ENCODE measurements around the gene UCK2. TPM values are rescaled to one million over a fixed set of nuclear protein-coding genes. Genes with fewer than 3 reads are reported as not detected.
A peak's percentile ranks its signal among the peaks of the same experiment; 100 is the strongest.
"Not testable (repeated sequence)": the region's sequence is repeated elsewhere in the genome, so short reads cannot be mapped to it uniquely, and the experiment has no call there.

UCK2 gene
- total RNA-seq, result 77.9 TPM

GRCh38 chr1:165827268-165828102 is at the start of gene UCK2:
Gene UCK2, plus strand, starts transcription at chr1:165827614. Its CDS starts 220 bp downstream, at chr1:165827834.
- DNase-seq (ENCODE audit: low spot score in 2 of 2) (peak; percentile 81 to 82), FAIRE-seq (no peak)

- FAIRE-seq; DNase-seq (ENCODE audit: low spot score in 2 of 2): not testable (repeated sequence)
Observed at GRCh38 chr1:165778197-165778596, 49.2 kb upstream of the UCK2 start.

DNA sequence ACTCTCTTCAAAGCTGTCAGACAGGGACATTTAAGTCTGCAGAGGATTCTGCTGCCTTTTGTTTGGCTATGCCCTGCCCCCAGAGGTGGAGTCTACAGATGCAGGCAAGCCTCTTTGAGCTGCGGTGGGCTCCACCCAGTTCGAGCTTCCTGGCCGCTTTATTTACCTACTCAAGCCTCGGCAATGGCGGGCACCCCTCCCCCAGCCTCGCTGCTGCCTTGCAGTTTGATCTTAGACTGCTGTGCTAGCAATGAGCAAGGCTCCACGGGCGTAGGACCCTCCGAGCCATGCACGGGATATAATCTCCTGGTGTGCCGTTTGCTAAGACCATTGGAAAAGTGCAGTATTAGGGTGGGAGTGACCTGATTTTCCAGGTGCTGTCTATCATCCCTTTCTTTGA is 43.9 kb upstream of the UCK2 start:
- not testable (repeated sequence) for FAIRE-seq; DNase-seq (ENCODE audit: low spot score in 2 of 2)

- no peak for DNase-seq (ENCODE audit: low spot score in 2 of 2)
- no peak for FAIRE-seq
Observed at GRCh38 chr1:165787741-165788140, 39.7 kb upstream of the UCK2 start.

- DNase-seq (ENCODE audit: low spot score in 2 of 2) (no peak), FAIRE-seq (no peak)
Observed at GRCh38 chr1:165793951-165794350, 33.5 kb upstream of the UCK2 start.

- DNase-seq (ENCODE audit: low spot score in 2 of 2) (no peak), FAIRE-seq (no peak)
Observed at GRCh38 chr1:165795894-165796293, 31.5 kb upstream of the UCK2 start.

DNA sequence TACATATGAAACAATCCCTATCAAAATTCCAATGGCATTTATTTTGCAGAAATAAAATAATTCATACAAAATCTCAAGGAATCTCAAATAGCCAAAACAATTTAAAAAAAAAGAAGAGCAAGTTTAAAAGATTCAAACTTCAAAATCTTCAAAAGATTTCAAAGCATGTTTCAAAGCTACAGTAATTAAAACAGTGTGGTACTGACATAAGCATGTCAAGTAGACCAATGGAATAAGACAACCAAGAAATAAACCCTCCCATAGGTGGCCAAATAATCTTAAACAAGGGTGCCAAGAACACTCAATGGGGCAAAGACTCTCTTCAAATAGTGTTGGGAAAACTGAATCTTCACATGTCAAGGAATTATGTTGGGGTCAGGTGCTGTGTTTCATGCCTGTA is 28.0 kb upstream of the UCK2 start:
- DNase-seq (ENCODE audit: low spot score in 2 of 2) (no peak), FAIRE-seq (no peak)

GRCh38 chr1:165804513-165804912 is 22.9 kb upstream of the UCK2 start:
- FAIRE-seq; DNase-seq (ENCODE audit: low spot score in 2 of 2): not testable (repeated sequence)

DNA sequence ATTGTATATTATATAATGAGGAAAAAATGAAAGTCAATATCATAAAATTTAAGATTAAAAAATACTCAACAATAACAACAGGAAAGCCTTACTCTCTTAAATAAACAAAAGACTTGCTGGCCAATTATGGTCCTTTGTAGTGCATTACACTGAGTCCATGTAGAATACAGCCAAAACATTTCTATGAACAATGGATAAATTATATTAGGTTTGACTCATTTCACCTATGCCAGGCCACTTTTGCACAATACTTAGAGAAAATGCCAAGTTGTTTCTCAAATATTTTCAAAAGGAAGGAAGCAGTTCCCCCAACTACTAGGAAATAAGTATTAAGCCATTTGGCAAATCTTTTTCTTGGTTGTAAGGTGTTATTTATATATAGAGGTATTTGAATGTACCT is 19.8 kb upstream of the UCK2 start:
- DNase-seq (ENCODE audit: low spot score in 2 of 2) (no peak), FAIRE-seq (no peak)

GRCh38 chr1:165815725-165816124 is 11.7 kb upstream of the UCK2 start:
- DNase-seq (ENCODE audit: low spot score in 2 of 2) (no peak), FAIRE-seq (no peak)

- FAIRE-seq (no peak), DNase-seq (ENCODE audit: low spot score in 2 of 2) (no peak)
Observed at GRCh38 chr1:165816157-165816556, 11.3 kb upstream of the UCK2 start.

DNA sequence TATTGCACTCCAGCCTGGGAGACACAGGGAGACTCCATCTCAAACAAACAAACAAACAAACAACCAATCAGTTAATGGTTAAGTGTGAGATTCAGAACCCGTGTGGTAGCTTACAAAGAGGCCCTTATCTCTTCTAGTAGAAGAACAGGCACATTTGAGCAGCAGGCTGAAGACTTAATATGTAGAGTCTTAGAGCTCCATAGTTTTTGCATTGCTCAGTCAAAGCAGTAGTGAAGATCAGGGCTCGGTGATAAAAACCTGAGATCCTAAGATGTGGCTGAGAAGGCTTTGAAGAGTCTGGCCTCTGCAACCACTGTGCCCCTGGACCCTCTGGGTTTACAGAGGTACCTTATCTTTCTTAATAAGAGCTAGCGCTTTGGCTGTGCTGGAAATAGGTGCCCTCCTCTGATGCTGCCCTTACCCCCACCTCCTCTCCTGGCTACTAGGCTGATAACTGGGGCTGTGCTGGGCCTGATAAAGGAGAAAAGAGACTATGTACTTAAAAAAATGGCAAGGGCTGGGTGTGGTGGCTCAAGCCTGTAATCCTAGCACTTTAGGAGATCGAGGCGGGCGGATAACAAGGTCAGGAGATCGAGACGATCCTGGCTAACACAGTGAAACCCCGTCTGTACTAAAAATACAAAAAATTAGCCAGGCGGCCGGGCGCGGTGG is 10.5 kb upstream of the UCK2 start:
- DNase-seq (ENCODE audit: low spot score in 2 of 2) (no peak), FAIRE-seq (no peak)

DNA sequence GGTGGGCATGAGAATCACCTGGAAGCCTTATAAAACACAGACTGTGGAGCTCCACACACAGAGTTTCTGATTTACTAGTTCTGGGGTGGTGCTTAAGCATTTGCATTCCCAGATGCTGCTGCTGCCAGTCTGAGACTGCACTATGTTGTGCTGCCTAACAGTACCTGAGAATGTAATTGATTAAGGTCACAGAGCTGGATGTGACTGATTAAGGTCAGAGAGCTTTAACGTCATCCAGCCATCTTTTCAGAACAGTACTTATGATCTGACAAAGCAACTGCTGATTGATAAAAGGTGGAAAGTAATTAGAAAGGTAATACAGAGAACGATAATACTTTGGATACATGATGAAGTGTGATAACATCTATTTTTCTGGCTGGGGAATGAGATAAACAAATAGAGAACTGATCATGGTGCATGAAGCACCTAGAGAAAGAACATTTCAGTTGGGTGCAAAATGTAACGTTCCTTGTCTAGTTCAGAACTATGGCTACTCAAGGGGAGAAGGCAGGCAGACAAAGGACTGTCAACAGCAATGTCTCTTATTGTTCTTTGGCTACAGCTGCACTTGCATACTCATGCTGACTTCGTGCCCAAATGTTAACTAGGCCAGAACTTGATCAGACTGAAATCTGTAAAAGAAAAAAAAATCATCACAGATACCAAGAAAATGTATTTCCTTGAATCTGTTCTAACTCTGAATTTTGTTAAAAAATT is 3.7 kb upstream of the UCK2 start:
- FAIRE-seq (no peak), DNase-seq (ENCODE audit: low spot score in 2 of 2) (no peak)

DNA sequence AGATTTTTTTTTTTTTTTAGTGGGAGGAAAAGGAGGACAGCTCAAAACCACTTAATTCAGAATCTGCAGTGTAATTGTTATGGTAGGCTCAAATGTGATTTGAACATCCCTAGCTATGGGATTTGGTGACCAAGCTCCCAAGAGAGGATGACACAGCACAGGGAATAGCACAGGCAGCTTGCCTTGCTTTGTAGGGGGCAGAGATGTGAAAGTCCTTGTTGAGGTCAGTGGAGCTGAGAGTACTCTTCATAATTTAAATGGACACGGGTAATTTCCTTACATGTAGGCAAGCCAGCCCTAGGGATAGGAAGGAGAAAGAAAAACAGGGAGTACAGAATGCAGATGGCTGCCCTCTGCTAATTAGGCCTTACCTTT is 3.2 kb upstream of the UCK2 start:
- DNase-seq (ENCODE audit: low spot score in 2 of 2), result no peak
- no peak for FAIRE-seq

DNA sequence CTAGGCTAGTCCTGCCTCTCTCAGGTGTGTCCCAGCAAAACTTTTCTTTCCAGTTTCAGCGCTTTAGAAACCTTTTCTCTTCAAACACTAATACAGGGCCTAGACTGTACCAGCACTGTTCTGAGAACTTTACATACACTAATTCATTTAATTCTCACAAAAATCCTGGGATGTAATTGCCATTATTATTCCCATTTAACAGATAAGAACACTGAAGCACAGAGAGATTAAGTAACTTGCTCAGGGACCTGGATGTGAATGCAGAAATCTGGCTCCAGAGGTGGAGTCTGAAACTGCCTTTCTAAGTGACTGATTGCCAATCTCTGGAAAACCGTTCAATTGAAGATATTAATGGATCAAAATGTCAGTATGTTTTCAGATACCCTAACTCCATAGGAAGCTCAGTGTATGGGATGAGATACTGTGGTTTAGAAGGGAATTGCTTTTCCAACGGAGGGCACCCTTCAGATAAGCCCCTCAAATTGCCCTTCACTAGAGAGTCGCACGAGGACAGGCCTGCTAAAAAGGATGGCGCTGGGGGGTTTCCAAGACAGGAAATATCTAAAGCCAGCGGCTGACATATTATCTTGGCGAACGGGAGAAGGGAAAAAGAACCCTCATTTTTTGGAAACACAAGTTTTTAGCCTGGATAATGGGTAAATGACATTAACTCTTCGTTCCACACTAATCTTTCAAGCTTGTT is 698 bp upstream of the UCK2 start:
- DNase-seq (ENCODE audit: low spot score in 2 of 2) (no peak), FAIRE-seq (no peak)

- FAIRE-seq, result no peak
- DNase-seq (ENCODE audit: low spot score in 2 of 2), result peak in 1 of 2 donors; percentile 64
Observed at GRCh38 chr1:165828103-165828668, 772 bp downstream of the UCK2 start.

GRCh38 chr1:165828669-165829329 is 1.4 kb downstream of the UCK2 start:
- FAIRE-seq, result no peak
- DNase-seq (ENCODE audit: low spot score in 2 of 2), result peak; percentile 44 to 54

DNA sequence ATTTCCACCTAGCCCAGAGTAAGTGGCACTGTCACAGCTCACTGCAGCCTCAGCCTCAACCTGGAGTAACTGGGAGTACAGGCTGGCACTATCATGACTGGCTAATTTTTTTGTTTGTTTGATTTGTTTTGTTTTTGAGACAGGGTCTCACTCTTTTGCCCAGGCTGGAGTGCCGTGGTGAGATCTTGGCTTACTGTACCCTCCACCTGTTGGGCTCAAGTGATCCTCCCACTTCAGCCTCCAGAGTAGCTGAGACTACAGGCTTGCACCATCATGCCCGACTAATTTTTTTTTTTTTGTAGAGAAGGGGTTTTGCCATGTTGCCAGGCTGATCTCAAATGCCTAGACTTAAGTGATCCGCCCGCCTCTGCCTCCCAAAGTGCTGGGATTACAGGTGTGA is 2.5 kb downstream of the UCK2 start:
- no peak for DNase-seq (ENCODE audit: low spot score in 2 of 2)
- FAIRE-seq, result no peak

DNA sequence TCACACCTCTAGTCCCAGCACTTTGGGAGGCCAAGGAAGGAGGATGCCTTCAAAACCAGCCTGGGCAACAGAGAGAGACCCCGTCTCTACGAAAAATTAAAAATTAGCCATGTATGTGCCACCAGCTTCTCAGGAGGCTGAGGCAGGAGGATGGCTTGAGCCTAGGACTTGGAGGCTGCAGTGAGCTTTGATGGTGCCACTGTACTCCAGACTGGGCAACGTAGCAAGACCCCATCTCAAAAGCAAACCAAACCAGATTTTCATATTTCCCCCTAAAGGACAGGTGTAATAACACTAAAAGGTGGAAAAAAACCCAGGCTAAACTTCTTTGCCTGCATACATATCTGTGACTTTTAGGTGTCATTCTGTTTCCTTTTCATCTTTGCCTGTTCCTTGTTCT is 3.7 kb downstream of the UCK2 start:
- DNase-seq (ENCODE audit: low spot score in 2 of 2) (no peak), FAIRE-seq (no peak)

DNA sequence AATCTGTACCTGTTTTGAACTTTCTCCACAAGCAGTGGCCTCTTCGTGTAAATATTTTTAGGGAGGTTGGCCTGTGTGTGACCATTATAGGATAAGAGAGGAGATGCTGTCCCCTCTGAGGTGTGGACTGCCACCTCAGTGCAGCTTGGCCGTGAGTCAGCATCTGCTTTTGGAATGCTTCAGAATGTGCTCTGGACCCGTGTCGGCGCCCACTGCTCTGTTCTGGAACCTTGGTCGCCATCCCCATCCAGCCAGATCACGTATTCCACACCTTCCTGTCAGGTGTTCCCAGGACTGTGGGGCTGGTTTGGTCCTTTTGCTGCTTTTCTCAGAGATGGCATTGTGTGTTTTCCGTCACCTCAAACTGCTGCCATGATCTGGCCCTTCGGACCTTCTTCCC is 5.5 kb downstream of the UCK2 start:
- FAIRE-seq (no peak), DNase-seq (ENCODE audit: low spot score in 2 of 2) (no peak)

All from frontal cortex (tissue), 4 donors.